NCI-H510A treated with DMSO at 0.1 percent for 48 hours (cell line): ENCODE measurements around the gene GLB1L2.

Experiments
- DNase-seq: peaks from one replicate; lab custom pipeline; 2025; lab: John Stamatoyannopoulos, UW

GLB1L2 gene

GRCh38 chr11:134367781-134368180, 36.0 kb downstream of the GLB1L2 start:
- DNase-seq: no peak

- DNase-seq: no peak
Measured at GRCh38 chr11:134369656-134370525, 38.1 kb downstream of the GLB1L2 start.

- DNase-seq: no peak
Measured at GRCh38 chr11:134370526-134371435, 39.0 kb downstream of the GLB1L2 start.

DNA sequence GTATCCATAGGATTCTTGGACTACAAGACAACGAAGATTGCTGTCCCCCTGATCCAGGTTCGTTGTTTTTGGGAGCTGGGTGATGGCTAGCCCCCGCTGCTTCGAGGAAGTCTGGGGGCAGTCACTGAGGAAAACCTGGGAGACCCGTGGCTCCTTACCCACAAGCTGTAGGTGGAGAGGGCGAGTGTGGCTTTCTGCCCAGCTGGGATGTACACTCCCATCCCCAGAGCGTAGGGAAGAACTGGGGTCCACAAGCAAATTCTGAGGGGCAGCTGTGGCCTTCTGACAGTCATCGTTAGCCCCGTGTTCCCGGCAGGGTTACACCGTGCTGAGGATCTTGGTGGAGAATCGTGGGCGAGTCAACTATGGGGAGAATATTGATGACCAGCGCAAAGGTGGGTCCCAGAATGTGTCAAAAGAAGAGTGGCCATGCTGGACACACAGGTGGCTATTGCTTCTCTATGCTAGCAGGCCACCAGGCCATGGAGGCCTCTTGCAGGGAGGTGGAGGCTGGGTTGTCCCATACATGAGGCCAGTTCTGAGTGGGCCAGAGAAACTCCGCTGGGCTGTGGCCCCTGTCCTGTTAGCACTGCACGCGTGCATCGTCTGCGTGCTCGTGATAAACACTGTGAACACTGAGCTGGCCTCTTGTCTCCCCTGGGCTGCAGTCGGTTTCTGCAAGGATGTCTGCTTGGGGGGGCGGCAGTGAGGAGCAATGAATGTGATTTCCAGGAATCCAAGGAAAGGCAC, 39.8 kb downstream of the GLB1L2 start:
- no peak for DNase-seq

DNA sequence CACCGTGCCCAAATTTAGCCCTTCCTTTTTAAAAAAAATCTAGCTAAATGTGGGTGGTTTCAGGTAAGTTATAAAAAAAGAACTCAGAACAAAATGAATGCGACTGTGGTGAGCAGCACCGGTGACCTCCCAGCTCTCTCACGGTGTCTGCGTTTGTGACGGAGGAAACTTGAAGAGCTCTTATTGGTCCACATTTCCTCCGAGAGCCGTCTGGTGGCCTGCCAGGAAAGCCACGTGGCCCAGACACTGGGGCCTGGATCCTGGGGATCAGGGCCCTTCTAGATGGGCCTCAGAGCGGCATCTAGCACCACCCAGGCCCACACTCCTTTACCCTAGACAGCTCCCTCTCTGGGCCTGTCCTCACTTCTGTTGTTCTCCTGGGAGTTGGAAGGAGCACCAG, 40.7 kb downstream of the GLB1L2 start:
- DNase-seq: no peak

DNA sequence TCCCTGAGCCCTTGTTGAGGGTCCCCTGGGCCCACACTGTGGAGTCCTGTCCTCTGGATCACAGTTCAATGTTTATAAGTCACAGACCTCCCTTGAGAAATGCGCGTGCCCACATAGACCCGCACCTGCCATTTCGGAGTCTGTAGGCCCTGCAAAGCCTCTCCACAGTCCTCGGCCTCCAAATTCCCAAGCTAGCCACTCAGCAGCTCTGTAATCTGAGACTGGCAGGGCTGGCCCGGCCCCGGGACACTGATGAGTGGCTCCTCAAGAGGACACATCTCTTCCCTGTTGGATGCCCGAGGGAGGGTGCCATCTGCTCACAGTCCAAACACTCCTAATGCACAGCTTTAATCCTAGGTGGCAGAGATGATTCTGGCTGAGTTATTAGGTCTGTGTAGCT, 41.2 kb downstream of the GLB1L2 start:
- DNase-seq: peak; percentile 57

- DNase-seq: no peak
Measured at GRCh38 chr11:134373591-134374052, 41.8 kb downstream of the GLB1L2 start.

DNA sequence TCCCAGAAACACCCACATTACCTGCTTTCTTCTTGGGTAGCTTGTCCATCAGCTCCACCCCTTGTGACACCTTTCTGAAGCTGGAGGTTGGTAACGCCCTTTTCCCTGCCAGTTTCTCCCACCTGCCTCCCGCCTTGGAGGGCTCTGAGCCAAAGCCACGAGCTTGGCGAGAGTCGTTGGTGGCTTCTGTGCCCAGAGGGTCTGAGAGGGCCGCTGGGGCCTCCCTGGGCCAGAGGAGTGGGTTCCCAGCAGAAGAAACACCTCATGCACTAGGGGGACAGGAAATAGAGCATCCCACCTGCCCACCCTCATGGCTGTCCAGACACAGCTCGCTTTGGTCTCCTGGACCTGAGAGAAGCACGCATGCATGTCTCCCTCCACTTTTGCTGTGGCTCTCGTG, 42.4 kb downstream of the GLB1L2 start:
- DNase-seq: no peak

DNA sequence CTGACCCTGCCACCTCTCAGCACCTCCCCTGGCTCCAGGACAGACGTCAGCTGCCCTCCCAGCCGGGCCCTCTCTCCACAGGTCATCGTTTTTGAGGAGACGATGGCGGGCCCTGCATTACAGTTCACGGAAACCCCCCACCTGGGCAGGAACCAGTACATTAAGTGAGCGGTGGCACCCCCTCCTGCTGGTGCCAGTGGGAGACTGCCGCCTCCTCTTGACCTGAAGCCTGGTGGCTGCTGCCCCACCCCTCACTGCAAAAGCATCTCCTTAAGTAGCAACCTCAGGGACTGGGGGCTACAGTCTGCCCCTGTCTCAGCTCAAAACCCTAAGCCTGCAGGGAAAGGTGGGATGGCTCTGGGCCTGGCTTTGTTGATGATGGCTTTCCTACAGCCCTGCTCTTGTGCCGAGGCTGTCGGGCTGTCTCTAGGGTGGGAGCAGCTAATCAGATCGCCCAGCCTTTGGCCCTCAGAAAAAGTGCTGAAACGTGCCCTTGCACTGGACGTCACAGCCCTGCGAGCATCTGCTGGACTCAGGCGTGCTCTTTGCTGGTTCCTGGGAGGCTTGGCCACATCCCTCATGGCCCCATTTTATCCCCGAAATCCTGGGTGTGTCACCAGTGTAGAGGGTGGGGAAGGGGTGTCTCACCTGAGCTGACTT, 43.2 kb downstream of the GLB1L2 start:
- no peak for DNase-seq

- DNase-seq: no peak
Measured at GRCh38 chr11:134376150-134376921, 44.5 kb downstream of the GLB1L2 start.

GRCh38 chr11:134377876-134378275, 46.1 kb downstream of the GLB1L2 start:
- DNase-seq: no peak

DNA sequence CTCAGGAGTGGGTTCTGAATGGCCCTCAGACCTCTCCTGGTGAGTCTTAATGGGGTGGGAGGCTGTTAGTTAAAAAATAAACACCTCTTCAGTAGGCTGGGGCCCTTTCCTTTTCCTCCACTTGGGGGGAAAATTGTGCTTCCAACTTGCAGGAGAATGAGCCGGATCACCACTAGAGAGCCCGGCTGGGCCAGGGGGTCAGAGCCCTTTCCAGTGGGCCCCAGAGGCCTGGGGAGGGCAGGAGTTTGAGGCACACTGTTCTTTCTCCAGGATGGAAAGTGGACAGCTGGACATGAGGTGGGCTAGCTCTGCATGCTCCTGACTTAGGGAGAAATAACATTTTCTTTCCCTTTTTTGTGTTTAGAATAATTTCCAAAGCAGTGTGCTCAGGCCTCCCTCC, 47.5 kb downstream of the GLB1L2 start:
- DNase-seq: no peak

DNA sequence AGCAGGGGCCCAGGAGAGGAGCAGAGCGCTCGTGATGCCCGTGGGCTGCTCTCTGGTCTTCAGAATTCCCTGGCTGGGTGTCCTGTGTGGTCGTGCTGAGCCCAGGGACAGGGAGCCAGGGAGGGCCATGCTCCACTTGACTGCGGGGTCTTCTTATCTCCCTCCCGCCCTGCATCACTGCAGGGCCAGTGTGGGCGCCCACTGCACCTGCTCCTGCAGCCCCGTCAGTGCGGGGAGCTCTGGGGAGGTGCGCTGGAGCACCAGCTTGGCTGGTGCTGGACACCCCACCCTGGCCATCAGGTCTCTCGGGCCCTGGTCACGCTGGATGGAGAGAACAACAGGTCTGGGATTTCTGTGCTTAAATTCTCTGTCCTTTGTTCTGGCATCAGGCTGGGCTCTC, 48.4 kb downstream of the GLB1L2 start:
- DNase-seq: no peak

DNA sequence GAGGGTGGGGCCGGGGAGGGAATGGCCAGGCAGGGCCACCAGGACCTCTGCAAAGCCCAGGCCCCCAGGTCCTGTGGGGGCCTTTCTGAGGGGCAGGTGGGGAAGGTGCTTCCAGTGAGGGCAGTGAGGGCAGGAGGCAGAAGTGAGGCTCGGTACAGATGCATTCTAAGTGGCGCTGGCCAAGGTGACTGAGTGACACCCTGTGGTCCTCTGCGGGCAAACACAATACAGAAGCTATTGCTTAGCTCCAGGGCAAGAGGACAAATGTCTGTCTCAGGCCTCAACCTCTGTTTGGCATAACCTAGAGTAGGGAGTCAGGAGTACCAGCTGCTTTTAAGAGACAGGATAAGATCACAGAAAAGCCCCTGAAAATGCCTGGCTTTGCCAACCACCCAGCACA, 49.0 kb downstream of the GLB1L2 start:
- DNase-seq: no peak

DNA sequence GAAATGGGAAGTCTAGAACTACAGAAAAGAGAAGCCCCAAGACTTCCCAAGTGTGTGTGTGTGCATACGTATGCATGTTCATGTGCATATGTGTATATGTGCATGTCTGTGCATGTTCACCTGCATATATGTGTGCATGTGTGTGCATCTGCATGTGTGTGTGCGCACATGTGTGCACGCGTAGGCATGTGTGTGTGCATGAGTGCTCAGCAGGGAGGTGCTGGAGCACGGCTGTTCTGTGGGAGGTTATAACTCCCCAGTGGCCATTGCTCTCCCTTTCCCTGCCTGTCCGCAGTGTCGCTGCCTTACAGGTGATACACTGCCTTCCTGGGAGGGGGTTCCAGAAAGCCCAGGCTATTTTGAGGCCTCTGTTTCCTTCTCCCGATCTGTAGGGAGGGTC, 50.5 kb downstream of the GLB1L2 start:
- no peak for DNase-seq

GRCh38 chr11:134382830-134383229, 51.0 kb downstream of the GLB1L2 start:
- DNase-seq: no peak

- no peak for DNase-seq
Measured at GRCh38 chr11:134383576-134384221, 51.9 kb downstream of the GLB1L2 start.

DNA sequence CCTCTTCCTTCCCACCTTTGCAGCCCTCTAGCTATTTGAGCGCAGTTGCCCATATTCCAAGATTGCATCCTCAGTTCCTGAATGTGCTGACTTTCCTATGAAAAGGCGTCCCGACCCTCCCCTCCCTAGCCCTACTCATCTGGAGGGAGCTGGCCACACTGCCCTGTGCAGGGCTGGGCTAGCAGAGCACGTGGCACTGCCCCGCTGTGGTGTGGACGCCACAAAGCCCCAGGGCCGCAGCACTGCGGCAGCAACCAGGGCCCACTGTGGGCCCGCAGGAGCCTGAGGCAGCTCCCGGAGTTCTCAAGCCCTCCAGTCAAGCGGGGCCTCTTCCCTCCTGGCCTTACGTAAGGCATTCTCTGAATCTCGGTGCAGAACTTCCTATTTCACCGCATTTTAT, 52.6 kb downstream of the GLB1L2 start:
- DNase-seq: no peak

DNA sequence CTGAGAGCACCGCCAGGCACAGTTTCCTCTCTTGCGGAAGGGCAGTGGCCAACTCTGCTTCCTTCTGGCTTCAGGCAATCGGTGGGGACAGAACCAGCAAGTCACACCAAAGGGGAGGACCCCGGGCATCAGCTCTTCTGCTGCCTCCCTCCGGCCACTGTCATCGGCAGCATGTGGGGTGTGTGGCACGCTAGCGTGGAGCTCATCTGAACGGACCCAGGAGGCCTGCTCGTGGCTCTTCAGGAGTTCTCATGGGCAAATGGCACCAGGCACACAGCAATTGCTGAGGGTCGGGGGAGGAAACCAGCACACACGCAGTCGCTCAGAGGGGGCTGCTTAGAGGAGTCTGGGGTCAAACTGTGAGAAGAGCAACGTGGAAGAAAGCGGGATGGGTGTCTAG, 53.4 kb downstream of the GLB1L2 start:
- no peak for DNase-seq
